ENCODE data around the gene SMG1.
"Not testable (repeated sequence)": the region's sequence is repeated elsewhere in the genome, so short reads cannot be mapped to it uniquely, and the experiment has no call there.

The SMG1 gene

GRCh38 chr16:18925986-18926865 lies at the start of gene SMG1:
SMG1 (minus strand) TSS chr16:18926408; CDS start chr16:18926041, 367 bp downstream.
- not testable (repeated sequence) for H3K36me3 ChIP-seq (ENCODE audit: control insufficient read depth, insufficient read depth, low read length); H3K4me1 ChIP-seq (ENCODE audit: control insufficient read depth, insufficient read depth, low read length); H3K27me3 ChIP-seq (ENCODE audit: control insufficient read depth, insufficient read depth, low read length); H3K9me3 ChIP-seq (ENCODE audit: control insufficient read depth, insufficient read depth, low read depth, low read length)
- Histone ChIP-seq H3K27ac (ENCODE audit: low read depth, low read length) (peak within 1 kb of the TSS; percentile 85), H3K4me3 (ENCODE audit: low read depth, low read length) (peak within 1 kb of the TSS; percentile 84), H3K9ac (ENCODE audit: low read length) (peak within 1 kb of the TSS; percentile 91)

DNA sequence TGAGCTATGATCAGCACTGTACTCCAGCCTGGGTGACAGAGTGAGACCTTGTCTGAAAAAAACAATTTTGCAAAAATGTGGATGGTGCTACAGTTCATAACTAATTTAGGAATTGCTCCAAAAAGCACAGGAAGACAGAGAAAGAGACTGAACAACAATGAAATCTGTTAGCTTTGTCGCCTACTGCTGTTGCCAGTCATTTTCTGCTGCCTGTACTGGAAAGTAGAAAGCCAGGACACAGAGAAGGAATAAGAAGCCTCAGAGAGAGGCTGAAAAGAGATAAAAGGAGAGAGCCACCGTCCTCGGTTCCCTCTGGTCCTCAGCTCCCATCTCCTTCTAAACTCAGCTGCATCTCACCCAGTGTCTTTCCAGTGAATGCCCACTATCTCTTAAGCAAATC lies 48.9 kb upstream of the SMG1 start:
- Histone ChIP-seq H3K4me3 (ENCODE audit: low read depth, low read length) (no peak overlapping the region), H3K36me3 (ENCODE audit: control insufficient read depth, insufficient read depth, low read length) (no peaks in the 10 kb centered on the region), H3K4me1 (ENCODE audit: control insufficient read depth, insufficient read depth, low read length) (no peaks in the 10 kb centered on the region), H3K9me3 (ENCODE audit: control insufficient read depth, insufficient read depth, low read depth, low read length) (no peaks in the 10 kb centered on the region), H3K27ac (ENCODE audit: low read depth, low read length) (no peak overlapping the region), H3K27me3 (ENCODE audit: control insufficient read depth, insufficient read depth, low read length) (no peaks in the 10 kb centered on the region), H3K9ac (ENCODE audit: low read length) (no peak overlapping the region)

DNA sequence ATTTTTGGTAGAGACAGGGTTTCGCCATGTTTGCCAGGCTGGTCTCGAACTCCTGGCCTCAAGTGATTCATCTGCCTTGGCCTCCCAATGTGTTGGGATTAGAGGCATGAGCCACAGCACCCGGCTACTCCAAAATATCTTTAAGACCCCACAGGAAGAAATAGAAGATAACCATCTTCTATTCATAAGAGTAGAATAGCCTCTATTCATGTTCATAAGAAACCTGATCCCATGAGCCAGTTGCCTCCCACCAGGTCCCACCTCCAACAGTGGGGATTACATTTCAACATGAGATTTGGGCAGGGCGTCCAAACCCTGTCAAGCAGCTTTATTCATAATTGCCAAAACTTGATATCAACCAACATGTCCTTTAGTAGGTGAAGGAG lies 43.6 kb upstream of the SMG1 start:
- H3K4me3 ChIP-seq (ENCODE audit: low read depth, low read length) = no peak overlapping the region
- H3K9ac ChIP-seq (ENCODE audit: low read length) = no peak overlapping the region
- no peaks in the 10 kb centered on the region for H3K36me3 ChIP-seq (ENCODE audit: control insufficient read depth, insufficient read depth, low read length)
- peaks cover 2% of the 10 kb centered on the region; the same call in 1 of the 2 replicates for H3K27me3 ChIP-seq (ENCODE audit: control insufficient read depth, insufficient read depth, low read length)
- H3K4me1 ChIP-seq (ENCODE audit: control insufficient read depth, insufficient read depth, low read length) = no peaks in the 10 kb centered on the region
- H3K27ac ChIP-seq (ENCODE audit: low read depth, low read length) = no peak overlapping the region
- no peaks in the 10 kb centered on the region for H3K9me3 ChIP-seq (ENCODE audit: control insufficient read depth, insufficient read depth, low read depth, low read length)

GRCh38 chr16:18969050-18969854 lies 43.0 kb upstream of the SMG1 start:
- Histone ChIP-seq H3K9ac (ENCODE audit: low read length) (no peak overlapping the region), H3K36me3 (ENCODE audit: control insufficient read depth, insufficient read depth, low read length) (no peaks in the 10 kb centered on the region), H3K9me3 (ENCODE audit: control insufficient read depth, insufficient read depth, low read depth, low read length) (no peaks in the 10 kb centered on the region), H3K27me3 (ENCODE audit: control insufficient read depth, insufficient read depth, low read length) (peaks cover 2% of the 10 kb centered on the region; the same call in 1 of the 2 replicates), H3K4me3 (ENCODE audit: low read depth, low read length) (peak overlapping the region; percentile 42), H3K4me1 (ENCODE audit: control insufficient read depth, insufficient read depth, low read length) (no peaks in the 10 kb centered on the region), H3K27ac (ENCODE audit: low read depth, low read length) (no peak overlapping the region)

DNA sequence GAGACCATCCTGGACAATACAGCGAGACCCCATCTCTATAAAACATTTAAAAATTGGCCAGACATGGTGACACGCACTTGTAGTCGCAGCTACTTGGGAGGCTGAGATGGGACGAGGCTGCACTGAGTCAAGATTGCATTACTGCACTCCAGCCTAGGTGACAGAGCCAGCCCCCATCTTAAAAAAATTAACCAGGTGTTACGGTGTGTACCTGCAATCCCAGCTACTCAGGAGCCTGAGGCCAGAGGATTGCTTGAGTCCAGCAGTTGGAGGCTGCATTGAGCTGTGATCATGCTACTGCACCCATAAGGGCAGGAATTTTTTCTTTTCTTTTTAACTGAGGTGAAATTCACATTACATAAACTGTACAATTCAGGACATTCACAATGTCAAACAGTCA lies 40.6 kb upstream of the SMG1 start:
- H3K27me3 ChIP-seq (ENCODE audit: control insufficient read depth, insufficient read depth, low read length) = peaks cover 2% of the 10 kb centered on the region; the same call in 1 of the 2 replicates
- H3K27ac ChIP-seq (ENCODE audit: low read depth, low read length) = no peak overlapping the region
- no peaks in the 10 kb centered on the region for H3K9me3 ChIP-seq (ENCODE audit: control insufficient read depth, insufficient read depth, low read depth, low read length)
- H3K36me3 ChIP-seq (ENCODE audit: control insufficient read depth, insufficient read depth, low read length) = no peaks in the 10 kb centered on the region
- H3K4me3 ChIP-seq (ENCODE audit: low read depth, low read length) = no peak overlapping the region
- no peaks in the 10 kb centered on the region for H3K4me1 ChIP-seq (ENCODE audit: control insufficient read depth, insufficient read depth, low read length)
- H3K9ac ChIP-seq (ENCODE audit: low read length) = no peak overlapping the region

DNA sequence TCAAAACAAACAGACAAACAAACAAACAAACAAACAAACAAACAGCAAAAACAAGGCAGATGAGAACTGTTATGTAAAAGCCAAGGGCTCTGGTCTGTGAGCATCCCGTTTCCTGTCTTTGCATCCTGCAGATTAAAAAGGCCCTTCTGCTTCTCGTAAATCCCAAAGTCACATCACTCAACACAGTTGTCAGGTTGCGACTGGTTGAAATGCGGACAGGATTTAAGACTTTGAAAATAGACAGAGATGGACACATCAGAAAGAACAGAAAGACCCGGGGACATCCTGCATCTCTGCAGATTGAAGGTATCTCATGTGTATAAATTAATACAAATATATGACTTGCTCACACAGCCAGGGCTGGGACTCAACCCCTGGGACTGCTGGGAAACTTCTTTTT lies 39.3 kb upstream of the SMG1 start:
- Histone ChIP-seq H3K4me1 (ENCODE audit: control insufficient read depth, insufficient read depth, low read length) (no peaks in the 10 kb centered on the region), H3K4me3 (ENCODE audit: low read depth, low read length) (no peak overlapping the region), H3K9ac (ENCODE audit: low read length) (no peak overlapping the region), H3K36me3 (ENCODE audit: control insufficient read depth, insufficient read depth, low read length) (no peaks in the 10 kb centered on the region), H3K27me3 (ENCODE audit: control insufficient read depth, insufficient read depth, low read length) (peaks cover 2% of the 10 kb centered on the region; the same call in 1 of the 2 replicates), H3K9me3 (ENCODE audit: control insufficient read depth, insufficient read depth, low read depth, low read length) (no peaks in the 10 kb centered on the region), H3K27ac (ENCODE audit: low read depth, low read length) (no peak overlapping the region)

DNA sequence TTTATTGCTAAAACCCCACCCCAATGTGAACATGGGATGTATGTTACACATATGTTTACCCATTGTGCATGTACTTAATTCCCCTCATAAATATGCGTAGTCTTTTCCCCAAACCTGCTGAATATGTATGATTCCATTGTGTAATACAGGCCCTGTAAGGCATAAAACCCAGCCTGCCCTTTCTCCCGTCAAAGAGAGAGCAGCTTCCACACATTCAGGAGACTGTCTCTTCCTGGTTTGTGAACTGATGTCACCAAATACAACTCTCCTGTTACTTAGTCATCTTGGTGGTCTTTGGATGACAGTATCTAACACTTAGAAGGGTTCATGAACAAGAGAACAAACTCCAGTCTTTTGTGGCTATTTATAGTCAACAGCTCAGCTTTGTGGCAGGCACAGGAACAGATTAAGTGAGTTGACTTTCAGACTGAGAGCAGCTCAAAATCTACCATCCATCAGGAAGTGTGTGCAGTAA lies 32.9 kb upstream of the SMG1 start:
- Histone ChIP-seq H3K27ac (ENCODE audit: low read depth, low read length) (no peak overlapping the region), H3K4me1 (ENCODE audit: control insufficient read depth, insufficient read depth, low read length) (peaks cover 5% of the 10 kb centered on the region; the same call in 1 of the 2 replicates), H3K27me3 (ENCODE audit: control insufficient read depth, insufficient read depth, low read length) (no peaks in the 10 kb centered on the region), H3K4me3 (ENCODE audit: low read depth, low read length) (no peak overlapping the region), H3K9ac (ENCODE audit: low read length) (no peak overlapping the region), H3K36me3 (ENCODE audit: control insufficient read depth, insufficient read depth, low read length) (no peaks in the 10 kb centered on the region), H3K9me3 (ENCODE audit: control insufficient read depth, insufficient read depth, low read depth, low read length) (no peaks in the 10 kb centered on the region)

DNA sequence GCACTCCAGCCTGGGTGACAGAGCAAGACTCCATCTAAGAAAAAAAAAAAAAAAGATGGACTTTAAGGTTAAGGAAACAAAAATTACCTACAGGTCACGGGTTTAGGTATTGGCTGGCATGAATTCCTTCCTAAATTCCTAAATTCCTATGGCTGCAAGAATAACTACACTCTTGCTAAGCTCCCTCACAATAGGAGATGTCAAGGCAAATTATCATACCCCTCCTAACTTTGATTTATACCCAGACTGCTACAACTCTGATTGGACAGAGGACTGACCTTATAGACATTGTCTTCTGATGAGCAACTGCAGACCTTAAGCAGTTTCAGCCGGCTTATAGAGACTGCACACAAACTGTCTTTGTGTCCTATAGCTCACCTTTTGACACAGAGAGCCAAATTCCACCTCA lies 32.4 kb upstream of the SMG1 start:
- Histone ChIP-seq H3K4me3 (ENCODE audit: low read depth, low read length) (no peak overlapping the region), H3K27ac (ENCODE audit: low read depth, low read length) (no peak overlapping the region), H3K4me1 (ENCODE audit: control insufficient read depth, insufficient read depth, low read length) (peaks cover 5% of the 10 kb centered on the region; the same call in 1 of the 2 replicates), H3K9ac (ENCODE audit: low read length) (no peak overlapping the region), H3K36me3 (ENCODE audit: control insufficient read depth, insufficient read depth, low read length) (no peaks in the 10 kb centered on the region), H3K27me3 (ENCODE audit: control insufficient read depth, insufficient read depth, low read length) (no peaks in the 10 kb centered on the region), H3K9me3 (ENCODE audit: control insufficient read depth, insufficient read depth, low read depth, low read length) (no peaks in the 10 kb centered on the region)

DNA sequence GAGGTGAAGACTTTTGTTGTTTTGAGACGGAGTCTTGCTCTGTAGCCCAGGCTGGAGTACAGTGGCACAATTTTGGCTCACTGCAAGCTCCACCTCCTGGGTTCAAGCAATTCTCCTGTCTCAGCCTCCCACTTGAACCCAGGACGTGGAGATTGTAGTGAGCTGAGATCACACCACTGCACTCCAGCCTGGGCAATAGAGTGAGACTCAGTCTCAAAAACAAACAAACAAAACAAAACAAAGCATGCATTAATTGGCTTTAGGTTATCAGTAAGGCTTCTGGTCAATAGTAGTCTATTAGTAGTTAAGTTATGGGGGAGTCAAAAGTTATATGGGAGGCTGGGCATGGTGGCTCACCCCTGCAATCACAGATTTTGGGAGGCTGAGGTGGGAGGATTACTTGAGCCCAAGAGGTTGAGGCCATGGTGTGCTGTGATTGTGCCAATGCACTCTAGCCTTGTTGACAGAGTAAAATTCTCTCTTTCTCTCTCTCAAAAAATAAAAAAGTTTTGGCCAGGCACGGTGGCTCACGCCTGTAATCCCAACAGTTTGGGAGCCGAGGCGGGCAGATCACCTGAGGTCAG lies 30.5 kb upstream of the SMG1 start:
- H3K4me3 ChIP-seq (ENCODE audit: low read depth, low read length); H3K27me3 ChIP-seq (ENCODE audit: control insufficient read depth, insufficient read depth, low read length); H3K9me3 ChIP-seq (ENCODE audit: control insufficient read depth, insufficient read depth, low read depth, low read length); H3K36me3 ChIP-seq (ENCODE audit: control insufficient read depth, insufficient read depth, low read length); H3K4me1 ChIP-seq (ENCODE audit: control insufficient read depth, insufficient read depth, low read length); H3K27ac ChIP-seq (ENCODE audit: low read depth, low read length); H3K9ac ChIP-seq (ENCODE audit: low read length): not testable (repeated sequence)

GRCh38 chr16:18955874-18956580 lies 29.8 kb upstream of the SMG1 start:
- not testable (repeated sequence) for H3K4me3 ChIP-seq (ENCODE audit: low read depth, low read length); H3K4me1 ChIP-seq (ENCODE audit: control insufficient read depth, insufficient read depth, low read length); H3K36me3 ChIP-seq (ENCODE audit: control insufficient read depth, insufficient read depth, low read length); H3K27me3 ChIP-seq (ENCODE audit: control insufficient read depth, insufficient read depth, low read length); H3K27ac ChIP-seq (ENCODE audit: low read depth, low read length); H3K9me3 ChIP-seq (ENCODE audit: control insufficient read depth, insufficient read depth, low read depth, low read length); H3K9ac ChIP-seq (ENCODE audit: low read length)

Measured in HUES6 (cell line).